Measurements from ENCODE around the gene ARHGAP25.
A peak's percentile ranks its signal among the peaks of the same experiment; 100 is the strongest.

The ARHGAP25 gene

DNA sequence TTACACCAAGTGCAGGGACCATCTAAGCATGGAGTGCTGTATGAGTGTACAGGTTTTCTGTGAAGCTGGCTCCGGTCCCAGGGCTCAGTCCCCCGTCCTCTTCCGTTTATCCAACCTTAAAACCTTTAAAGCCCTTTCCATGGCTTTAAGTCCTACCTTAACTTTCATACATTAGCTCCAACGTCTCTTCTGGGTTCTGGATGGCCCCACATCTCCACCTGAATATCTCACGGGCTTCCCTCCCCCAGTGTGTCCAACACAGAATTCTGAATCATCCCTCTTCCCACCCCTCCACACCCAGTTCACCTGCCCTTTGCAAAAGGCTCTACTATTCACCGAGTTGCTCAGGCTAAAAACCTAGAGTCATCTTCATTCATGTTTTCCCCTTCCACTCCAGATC, 12.8 kb downstream of the ARHGAP25 start:
- H3K4me3 ChIP-seq (ENCODE audit: low read depth, low read length) = no peak overlapping the region
- no peak for DNase-seq (ENCODE audit: low read depth)
- TF ChIP-seq, protein P1, sequence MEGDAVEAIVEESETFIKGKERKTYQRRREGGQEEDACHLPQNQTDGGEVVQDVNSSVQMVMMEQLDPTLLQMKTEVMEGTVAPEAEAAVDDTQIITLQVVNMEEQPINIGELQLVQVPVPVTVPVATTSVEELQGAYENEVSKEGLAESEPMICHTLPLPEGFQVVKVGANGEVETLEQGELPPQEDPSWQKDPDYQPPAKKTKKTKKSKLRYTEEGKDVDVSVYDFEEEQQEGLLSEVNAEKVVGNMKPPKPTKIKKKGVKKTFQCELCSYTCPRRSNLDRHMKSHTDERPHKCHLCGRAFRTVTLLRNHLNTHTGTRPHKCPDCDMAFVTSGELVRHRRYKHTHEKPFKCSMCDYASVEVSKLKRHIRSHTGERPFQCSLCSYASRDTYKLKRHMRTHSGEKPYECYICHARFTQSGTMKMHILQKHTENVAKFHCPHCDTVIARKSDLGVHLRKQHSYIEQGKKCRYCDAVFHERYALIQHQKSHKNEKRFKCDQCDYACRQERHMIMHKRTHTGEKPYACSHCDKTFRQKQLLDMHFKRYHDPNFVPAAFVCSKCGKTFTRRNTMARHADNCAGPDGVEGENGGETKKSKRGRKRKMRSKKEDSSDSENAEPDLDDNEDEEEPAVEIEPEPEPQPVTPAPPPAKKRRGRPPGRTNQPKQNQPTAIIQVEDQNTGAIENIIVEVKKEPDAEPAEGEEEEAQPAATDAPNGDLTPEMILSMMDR (conservative IDR thresholded peaks at IDR 0.05; ENCODE audit: low read depth, low read length) = no peak

GRCh38 chr2:68747900-68748299, 13.3 kb downstream of the ARHGAP25 start:
- H3K4me3 ChIP-seq (ENCODE audit: low read depth, low read length) = no peak overlapping the region
- DNase-seq (ENCODE audit: low read depth) = no peak
- TF ChIP-seq, protein P1 (conservative IDR thresholded peaks at IDR 0.05; ENCODE audit: low read depth, low read length) = no peak

- TF ChIP-seq, protein P1 (conservative IDR thresholded peaks at IDR 0.05; ENCODE audit: low read depth, low read length) = no peak
- H3K4me3 ChIP-seq (ENCODE audit: low read depth, low read length) = no peak overlapping the region
- no peak for DNase-seq (ENCODE audit: low read depth)
Observed at GRCh38 chr2:68748568-68748967, 14.0 kb downstream of the ARHGAP25 start.

GRCh38 chr2:68749345-68749744, 14.7 kb downstream of the ARHGAP25 start:
- DNase-seq (ENCODE audit: low read depth) = no peak
- H3K4me3 ChIP-seq (ENCODE audit: low read depth, low read length) = no peak overlapping the region
- TF ChIP-seq, protein P1 (conservative IDR thresholded peaks at IDR 0.05; ENCODE audit: low read depth, low read length) = no peak

DNA sequence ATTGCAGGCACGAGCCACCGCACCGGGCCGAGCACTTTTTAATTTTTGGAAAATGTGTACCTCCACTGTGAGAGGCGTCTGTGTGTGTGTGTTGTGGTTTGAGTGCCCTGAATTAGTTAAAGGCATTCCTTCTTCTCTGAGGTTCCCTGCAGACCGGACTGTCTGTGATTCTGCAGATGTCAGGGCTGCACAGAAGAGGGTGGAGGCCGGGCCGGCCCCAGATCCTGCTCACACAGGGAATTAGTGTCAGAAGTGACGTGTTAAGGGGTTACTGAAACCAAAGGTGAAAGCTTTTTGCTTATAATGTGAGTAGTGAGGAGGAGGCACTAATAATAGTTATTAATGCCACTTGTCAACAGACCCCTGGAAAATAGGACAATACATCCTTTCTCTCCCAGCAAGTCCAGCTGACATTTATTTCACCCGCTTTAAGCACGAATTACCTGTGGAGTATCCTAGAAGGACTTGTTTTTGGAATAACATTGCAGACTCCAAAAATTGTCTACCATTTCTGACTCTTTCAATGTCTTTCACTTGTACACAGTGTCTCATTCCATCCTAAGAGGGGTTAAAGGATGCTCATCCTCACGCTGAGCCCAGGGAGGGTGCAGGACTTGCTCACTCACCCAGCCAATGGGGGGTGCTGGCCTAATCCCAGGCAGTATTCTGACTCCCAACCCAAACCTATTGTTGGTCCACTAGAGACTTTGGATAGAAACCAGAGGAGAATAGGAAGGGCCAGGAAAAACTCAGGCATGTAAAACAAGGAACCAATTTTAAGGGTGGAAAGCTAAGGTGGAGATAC, 16.2 kb downstream of the ARHGAP25 start:
- DNase-seq (ENCODE audit: low read depth) = no peak
- H3K4me3 ChIP-seq (ENCODE audit: low read depth, low read length) = no peak overlapping the region

DNA sequence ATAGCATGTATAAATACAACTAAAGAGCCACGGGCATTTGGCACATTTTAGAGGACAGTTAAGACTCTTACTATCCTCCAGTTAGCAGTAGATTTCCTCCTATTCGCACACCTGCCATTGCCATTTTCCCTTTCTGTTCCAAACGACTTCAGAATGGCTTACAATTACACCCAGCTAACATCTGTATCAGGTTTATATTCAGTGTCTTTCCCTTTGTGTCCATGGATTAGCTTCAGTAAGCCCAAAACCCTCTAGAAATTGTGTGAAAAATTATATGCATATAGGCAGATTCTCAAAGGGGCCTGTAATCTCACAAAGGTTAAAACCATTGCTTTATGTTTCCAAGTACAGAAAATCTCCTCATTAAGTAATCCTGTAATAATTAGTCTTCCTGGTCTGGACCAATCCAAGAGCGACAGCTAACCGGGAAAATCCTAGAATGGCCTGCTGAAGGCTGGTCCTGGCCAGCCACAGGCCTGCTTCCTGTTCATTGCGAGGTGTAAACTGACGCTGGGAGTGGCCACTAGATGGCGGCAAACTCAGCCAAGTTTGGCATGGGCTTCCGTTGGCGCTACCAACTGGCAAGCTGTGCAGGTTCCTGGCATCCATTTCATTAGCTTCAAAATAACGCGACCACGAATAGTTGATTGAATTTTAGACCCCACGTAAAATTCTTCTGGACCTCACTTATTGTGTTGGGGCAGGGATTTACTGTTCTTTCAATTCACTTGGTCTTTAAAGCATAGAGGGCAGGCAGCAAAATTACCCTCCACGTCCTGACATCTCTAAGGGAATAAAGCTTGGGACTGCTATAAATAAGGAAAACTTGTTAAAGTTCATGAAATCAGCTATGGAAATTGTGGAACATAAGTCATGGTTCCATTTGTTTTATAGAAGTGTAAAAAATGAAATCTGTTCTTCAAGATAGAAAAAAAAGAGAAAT, 17.1 kb downstream of the ARHGAP25 start:
- TF ChIP-seq, protein P1 (conservative IDR thresholded peaks at IDR 0.05; ENCODE audit: low read depth, low read length) = peak; percentile 99
- no peak overlapping the region for H3K4me3 ChIP-seq (ENCODE audit: low read depth, low read length)
- peak; percentile 89 for DNase-seq (ENCODE audit: low read depth)

More for the DNA sequence above, 16.2 kb downstream of the ARHGAP25 start:
- TF ChIP-seq, protein P1 (conservative IDR thresholded peaks at IDR 0.05; ENCODE audit: low read depth, low read length) = no peak

Measured in choroid plexus epithelial cell (primary cell).